ENCODE measurements around the gene STX10.
A peak's percentile ranks its signal among the peaks of the same experiment; 100 is the strongest.

Gene STX10

DNA sequence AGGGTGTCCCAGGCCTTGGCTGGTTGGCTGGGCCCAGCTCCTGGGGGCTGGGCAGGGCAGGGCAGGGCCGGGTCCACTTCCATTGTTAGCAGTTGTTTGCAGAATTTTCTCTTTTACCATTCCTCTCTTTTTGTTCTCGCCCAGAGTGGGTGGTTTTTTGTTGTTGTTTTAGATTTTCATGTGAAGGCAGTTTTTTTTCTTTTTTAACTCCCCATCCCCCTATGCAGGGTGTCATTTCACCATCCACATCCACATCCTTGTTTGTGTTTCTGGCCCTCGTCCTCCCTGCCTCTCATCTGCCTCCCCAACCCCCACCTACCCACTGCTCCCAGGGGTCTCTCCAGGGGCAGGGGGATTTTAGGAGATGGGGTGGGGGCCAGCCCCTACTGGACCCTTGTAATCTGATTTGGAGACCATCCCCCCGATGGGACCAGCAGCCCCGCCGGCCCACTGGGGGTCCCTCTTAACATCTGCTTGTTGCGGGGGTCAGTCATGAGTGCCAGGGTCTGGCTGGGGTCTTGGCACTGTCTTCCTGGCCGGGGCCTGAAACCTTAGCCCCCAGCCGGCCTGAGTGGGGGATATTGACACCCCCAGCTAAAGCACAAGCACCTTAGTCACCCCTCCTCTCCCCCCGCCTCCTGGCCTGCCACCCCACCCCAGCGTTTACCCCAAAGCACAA lies 10.4 kb downstream of the STX10 start:
- no peak for DNase-seq (ENCODE audit: low spot score)

DNA sequence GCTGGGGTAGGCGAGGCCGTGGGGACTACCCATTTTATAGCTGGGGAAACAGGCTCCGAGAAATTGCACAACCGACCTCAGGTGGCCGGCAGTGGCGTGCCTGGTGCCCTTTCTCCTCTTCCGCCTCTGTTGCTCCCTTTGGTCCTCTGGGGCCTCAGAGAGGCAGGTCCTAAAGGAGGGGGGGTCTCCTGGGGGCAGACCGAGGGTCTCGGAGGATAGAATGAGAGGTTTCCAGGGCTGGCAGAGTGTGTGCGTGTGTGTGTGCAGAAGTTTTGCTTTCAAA lies 11.3 kb downstream of the STX10 start:
- no peak for DNase-seq (ENCODE audit: low spot score)

DNA sequence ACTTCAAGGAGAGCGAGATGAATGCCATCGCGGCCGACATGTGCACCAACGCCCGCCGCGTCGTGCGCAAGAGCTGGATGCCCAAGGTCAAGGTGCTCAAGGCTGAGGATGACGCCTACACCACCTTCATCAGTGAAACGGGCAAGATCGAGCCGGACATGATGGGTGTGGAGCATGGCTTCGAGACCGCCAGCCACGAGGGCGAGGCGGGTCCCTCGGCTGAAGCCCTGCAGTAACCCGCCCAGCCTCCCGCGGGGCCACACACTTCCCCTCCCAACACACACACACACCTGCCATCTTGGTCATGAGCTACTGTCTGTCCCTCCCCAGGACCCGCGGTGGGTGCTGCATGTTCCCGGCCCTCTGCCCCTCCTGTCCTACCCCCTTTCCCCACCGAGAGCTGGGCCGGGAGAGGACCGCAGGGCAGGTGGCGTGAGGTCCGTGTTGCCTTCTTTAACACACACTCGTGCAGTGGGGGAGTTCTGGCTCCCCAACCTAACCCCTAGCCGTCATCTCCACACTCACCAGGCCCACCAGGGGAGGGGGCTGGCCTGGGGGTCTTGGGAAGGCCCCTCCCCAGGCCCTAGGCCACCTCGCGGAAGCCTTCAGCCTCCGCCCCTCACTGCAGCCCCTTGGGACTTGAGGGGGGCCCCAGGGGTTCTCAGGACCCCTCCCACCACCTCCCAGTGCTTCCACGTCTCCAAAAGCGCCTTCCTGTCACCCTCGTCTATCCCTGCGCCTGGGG lies 11.8 kb downstream of the STX10 start:
- no peak for DNase-seq (ENCODE audit: low spot score)

DNA sequence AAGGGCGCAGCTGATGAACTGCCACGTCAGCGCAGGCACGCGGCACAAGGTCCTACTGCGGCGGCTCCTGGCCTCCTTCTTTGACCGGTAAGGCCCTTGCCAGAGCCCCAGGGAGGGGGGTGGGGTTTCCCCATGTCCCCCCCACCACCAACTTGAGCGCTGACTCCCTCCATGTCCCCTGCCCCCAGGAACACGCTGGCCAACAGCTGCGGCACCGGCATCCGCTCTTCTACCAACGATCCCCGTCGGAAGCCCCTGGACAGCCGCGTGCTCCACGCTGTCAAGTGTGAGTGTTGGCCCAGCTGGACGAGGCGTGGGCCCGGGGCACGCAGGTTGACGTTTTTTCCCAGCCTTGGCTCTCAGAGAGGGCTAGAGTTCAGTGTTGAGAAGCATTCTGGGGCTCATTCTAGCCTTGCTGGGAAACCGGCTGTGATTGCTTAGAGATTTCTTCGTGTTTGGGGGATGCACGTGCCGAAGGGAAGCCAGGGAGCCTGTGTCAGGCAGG lies 12.8 kb downstream of the STX10 start:
- DNase-seq (ENCODE audit: low spot score), result no peak

DNA sequence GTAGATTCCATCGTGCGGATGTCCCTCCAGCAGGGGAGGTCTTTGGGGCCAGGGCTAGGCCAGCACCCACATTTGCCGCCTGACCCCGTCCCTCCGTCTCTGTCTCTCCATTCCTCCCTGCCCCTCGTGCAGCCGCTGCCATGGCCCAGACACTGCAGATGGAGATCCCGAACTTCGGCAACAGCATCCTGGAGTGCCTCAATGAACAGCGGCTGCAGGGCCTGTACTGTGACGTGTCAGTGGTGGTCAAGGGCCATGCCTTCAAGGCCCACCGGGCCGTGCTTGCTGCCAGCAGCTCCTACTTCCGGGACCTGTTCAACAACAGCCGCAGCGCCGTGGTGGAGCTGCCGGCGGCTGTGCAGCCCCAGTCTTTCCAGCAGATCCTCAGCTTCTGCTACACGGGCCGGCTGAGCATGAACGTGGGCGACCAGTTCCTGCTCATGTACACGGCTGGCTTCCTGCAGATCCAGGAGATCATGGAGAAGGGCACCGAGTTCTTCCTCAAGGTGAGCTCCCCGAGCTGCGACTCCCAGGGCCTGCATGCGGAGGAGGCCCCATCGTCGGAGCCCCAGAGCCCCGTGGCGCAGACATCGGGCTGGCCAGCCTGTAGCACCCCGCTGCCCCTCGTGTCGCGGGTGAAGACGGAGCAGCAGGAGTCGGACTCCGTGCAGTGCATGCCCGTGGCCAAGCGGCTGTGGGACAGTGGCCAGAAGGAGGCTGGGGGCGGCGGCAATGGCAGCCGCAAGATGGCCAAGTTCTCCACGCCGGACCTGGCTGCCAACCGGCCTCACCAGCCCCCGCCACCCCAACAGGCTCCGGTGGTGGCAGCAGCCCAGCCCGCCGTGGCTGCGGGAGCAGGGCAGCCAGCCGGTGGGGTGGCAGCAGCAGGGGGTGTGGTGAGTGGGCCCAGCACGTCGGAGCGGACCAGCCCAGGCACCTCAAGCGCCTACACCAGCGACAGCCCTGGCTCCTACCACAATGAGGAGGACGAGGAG lies 14.8 kb downstream of the STX10 start:
- no peak for DNase-seq (ENCODE audit: low spot score)

DNA sequence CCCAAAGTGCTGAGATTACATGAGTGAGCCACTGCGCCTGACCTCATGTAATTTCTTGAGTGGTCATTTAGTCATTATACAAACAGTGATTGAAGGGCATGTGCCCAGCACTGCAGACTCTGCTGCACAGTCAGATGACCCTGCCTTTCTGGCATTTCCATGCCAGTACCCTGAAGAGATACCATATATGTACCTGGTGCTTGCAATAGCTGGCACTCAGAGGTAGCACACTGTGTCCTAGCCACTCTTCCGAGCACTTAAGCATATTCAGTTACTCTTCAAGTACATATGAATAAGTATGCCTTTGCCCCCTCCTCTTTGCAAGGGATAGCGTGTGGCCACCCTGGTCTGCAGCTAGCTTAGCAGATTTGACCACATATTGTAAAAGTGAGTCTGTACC lies 15.5 kb downstream of the STX10 start:
- no peak for DNase-seq (ENCODE audit: low spot score)

DNA sequence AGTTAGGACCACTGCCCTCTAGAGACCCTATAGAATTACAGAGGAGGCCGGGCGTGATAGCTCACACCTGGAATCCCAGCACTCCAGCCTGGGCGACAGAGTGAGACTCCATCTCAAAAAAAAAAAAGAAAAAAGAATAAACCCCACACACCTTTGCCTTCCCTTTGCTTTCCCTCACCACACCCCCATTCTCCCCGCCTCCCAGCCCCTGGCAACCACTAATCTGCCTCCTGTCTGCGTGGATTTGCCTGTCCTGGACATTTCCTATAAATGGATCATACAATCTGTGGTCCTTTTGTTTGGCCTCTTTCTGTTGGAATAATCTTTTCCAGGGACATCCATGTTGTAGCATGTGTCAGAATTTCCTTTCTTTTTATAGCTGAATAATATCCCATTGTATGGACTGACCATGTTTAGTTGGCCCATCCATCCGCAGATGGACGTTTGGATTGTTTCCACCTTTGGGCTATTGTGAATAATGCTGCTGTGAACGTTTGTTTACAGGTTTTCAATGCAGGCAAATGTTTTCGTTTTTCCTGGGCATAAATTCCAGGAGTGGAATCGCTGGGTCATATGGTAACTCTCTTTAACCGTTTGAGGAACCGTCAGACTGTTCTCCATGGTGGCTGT lies 16.8 kb downstream of the STX10 start:
- DNase-seq (ENCODE audit: low spot score), result peak; percentile 88

DNA sequence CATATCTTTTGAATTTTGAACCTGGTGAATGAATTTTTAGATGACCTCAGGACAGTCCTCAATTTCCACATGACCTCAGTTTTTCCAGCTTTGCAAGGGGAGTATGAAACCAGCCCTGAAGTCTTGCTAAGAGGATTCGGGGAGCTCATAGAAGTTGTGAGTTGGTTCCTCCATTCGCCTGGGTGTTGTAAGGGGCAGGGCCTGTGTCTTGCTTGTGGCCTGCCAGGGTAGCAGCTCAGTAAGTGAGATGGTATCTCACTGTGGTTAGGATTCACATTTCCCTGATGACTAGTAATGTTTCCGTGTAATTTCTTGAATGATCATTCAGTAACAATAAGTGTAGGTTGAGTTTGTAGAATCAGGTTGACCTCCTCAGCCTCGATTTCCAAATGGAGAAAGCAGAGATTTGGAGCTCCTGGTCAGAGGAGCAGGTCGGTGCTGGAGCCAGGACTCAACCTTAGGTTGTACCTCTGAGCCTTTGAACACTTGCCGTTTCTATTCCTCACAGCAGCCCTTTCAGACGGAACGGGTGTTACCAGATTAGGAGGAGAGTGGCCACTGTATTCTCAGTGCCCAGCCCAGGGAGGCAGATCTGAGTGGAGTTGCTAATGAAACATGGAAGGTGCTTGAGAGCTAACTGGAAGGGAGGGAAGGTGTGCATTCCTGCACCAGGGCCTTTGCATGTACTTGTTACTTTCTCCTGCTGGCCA lies 17.5 kb downstream of the STX10 start:
- DNase-seq (ENCODE audit: low spot score), result no peak

DNA sequence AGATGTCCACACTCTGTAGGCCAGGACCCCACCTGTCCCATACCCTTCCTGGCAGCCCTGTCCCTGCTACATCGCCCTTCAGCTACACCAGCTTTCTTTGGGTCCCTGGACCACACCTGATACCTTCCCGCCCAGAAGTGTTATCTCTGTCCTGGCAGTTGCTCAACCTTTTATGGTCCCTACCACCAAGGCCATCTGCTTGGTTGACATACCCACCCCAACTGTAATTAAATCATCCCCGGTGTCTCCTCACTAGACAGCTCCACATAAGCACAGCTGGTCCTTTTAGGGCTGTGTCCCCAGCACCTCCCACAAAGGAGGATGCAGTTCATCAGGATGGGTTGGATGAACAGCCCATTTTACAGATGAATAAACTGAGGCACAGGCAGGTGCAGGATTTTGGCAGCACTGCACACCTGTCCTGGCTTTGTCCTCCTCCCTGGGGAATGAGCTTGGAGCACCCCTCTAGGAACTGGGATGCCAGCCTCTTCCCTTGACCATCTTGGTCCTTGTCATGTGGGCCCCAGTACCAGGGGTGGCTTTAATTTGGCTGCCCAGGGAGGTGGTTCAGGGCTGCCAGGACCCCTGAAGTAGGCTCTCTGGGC lies 19.2 kb downstream of the STX10 start:
- DNase-seq (ENCODE audit: low spot score), result no peak

DNA sequence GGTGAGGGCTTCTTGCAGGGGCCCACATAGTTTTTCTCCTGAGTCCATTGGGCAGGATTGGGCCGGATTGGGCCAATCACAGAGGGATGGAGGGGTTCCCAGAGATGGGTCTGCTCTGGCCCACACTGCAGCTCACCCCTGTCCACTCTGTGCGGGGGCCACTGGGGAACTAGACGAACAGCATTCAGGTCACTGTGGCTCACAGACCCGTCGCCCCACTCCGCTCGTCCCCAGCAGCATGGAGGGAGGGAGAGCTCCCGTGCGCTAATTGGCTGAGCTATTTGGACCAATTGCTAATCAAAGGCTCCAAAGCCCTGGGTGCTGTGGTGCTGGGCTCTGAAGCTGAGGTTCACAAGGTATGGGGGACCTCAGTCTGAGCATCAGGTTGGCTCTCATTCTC lies 20.8 kb downstream of the STX10 start:
- no peak for DNase-seq (ENCODE audit: low spot score)

DNA sequence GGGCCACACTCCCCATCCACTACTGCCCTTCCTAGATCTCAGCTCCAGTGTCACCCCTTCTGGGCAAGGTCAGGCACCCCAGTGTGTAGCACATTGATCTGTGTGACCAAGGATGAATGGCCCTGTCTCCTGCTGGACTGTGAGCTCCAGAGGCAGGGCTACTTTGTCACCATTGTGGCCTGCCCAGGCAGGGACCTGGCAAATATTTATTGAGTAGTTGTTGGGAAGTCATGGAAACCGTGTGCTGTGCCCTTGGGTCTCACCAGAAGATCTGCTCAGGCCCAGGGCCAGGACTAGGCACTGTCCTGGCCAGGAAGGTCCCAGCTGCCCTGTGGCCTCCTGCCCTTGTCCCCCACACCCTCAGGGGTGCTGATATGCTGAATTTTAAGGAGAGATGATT lies 21.6 kb downstream of the STX10 start:
- no peak for DNase-seq (ENCODE audit: low spot score)

DNA sequence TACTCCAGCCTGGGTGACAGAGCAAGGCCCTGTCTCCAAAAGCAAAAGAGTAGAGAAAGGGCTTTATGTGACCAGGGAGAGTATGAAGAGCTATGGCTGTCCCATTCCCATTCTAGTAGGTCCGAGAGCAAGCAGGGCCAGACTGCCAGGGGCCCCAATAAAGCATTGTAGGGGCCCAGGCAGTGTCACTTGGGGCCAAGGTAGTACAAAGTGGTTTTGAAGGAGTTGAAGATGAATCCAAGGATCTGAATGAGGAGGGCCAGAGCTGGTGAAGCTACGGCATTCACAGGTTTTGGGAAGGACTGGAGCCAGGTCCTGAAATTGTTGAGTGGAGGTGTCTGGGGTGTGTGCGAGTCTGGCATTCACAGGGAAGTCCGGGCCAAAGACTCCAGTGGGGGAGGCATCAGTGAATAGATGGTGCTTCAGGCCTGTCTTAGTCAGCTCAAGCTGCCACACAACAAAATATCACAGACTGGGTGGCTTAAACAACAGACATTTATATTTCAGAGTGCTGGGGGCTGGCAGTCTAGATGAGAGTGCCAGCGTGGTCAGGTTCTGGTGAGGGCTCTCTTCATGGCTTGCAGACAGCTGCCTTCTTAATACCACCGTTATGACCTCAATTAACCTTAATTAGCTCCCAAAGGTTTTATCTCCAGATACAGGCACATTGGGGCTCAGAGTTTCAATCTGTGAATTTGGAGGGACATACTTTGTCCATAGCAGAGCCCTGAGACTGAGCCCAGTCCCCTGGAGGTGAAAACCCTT lies 22.2 kb downstream of the STX10 start:
- peak; percentile 15 for DNase-seq (ENCODE audit: low spot score)

DNA sequence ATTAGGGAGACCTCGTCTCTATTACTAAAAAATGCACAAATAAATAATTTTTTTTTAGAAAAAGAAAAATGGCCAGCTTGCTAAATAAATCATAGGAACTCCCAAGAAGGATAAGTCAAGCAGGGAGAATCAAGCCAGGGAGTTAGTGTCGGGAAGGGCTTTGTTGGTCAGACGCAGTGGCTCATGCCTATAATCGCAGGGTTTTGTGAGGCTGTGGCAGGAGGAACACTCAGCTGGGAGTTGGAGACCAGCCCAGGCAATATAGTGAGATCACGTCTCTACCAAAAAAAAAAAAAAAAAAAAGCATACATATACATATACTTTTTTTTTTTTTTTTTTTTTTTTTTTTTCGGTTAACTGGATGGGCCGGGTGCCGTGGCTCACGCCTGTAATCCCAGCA lies 23.1 kb downstream of the STX10 start:
- DNase-seq (ENCODE audit: low spot score), result no peak

DNA sequence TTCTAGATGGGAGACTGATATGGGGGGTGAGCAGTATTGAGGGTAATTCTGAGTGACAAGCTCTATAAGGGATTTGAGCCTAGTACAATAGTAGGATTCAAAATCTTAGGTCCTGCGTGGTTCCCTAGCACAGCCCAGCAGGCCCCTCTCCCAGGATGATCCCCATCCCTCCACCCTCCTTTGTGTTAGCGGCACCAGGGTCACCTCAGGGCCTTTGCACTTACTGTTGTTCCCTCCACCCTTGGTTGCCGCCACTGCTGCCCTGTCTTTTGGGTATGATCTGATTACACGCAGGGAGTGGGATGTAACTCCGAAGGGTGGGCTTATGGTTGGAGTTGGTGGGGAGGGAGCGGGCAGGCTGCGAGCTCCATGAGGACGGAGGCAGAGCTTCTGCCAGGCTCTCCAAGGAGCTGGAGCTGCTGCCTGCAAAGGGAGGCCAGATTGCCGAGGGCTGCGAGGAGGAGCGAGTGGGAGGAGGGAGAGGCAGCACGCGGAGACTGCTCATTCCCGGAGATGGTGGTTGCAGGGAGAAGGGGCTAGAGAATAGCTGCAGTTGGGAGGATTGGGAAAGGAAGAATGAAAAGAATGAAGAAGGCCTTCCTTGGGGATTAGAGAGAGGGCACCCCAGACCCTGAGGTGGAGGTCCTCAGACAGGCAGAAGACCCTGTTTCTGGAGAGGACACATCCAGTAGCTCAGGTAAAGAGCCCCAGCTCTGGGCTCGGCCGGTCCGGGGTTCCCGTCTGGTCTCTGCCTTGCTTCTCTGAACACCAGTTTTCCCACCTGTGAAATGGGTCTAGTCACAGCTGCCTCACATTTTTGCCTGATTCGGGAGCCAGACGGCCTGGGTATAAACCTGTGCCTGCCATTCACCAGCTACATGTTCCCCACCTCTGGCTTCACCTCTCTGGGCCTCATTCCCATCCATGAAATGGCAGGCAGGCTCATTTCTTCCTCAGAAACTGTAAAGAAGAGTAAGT lies 26.9 kb downstream of the STX10 start:
- no peak for DNase-seq (ENCODE audit: low spot score)

DNA sequence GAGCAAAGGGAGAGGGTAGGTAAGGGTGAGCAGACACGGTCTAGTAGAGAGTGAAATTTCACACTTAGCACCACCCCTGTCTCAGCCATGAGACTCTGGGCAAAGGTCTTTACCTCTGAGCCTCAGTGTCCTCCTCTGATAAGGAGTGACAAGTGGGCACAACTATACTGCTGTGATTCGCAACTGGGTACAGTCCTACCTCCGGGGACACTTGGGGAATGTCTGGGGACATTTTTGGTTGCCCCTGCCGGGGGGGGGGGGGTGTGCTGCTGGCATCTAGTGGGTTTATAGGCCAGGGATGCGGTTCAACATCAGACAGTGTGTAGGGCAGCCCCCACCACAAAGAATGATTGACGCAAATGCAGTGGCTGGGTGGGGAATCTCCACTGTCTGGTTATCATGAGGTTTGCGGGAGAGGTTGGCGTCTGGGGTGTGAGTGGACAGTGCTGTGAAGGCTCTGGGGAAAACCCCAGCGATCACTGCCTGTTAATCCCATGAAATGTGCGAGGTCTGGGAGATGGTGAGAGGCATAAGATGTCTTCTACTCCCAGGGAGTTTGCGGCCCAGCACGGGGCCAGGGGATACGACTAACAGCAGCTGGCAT lies 27.8 kb downstream of the STX10 start:
- no peak for DNase-seq (ENCODE audit: low spot score)

DNA sequence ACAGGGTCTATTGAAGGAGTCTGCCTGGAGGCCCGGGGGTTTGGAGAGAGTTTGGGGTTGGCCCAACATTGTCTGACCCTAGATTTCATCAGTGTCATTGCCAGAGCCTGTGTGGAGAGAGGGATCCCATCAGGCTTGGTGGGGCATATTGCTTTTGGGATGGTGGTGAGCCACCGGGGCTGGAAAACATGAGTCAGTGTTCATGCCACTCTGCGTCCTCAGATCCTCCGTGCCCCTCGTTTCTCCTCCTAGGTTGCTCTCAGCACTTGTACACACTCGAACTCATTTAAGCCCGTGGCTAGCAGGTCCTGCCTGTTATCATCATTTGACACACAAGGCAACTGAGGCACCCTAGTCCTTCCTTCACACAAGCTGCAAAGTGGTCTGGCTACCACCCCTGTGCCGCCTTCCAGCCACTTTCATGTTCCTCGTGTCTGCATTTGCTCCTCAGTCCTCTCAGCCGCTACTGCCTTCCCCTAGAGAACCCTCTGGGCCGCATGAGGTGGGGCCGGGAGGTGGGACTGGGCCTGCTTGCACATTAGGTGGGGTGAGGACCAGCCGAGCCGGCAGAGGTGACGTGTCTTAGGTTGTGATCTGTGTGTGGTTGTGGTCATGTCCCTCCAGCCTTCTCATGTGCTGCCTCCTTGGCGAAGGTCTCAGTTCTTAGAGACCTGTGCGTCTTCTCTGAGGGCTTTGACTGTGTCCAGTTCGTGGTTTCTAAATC lies 28.5 kb downstream of the STX10 start:
- DNase-seq (ENCODE audit: low spot score), result no peak

DNA sequence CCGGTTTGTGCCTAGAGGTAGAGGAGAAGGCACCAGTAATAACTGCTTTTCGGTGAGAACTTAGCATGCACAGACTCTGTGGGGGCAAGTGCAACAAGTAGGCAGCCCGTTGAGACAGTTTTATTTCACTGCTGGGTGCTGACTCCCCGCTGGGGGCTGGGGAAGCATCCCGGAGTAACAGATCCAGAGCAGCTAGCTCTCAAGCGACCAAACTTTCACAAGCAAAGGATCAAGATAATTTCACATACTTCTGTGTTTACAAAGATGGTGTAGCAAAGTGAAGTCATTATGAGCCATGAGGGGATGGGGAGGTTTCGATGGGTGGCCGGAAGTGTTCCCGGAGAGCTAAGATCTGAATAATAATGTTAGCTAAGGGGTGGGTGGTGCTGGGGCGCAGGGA lies 29.4 kb downstream of the STX10 start:
- DNase-seq (ENCODE audit: low spot score), result no peak

DNA sequence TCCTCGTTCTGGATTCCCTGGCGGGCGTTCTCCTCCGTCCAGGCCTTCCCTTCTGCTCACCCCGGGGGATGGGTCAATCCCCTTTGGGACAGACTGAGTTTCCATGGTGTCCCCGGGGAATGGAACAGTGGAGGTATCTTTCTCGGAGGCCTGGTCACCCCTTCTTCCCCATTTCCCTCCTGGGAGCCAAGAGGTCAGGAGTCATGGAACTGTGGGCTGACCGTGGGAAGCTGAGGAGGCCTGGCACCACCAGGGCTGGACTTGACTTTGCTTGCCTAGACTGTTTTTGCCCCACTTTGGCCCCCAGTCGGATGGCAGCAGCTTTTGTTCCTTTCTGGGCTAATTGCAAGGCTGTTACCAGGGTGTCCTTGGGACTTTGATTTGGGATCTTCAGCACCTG lies 30.1 kb downstream of the STX10 start:
- no peak for DNase-seq (ENCODE audit: low spot score)
